ENCODE data around the gene RAB7B.

RAB7B gene

GRCh38 chr1:205945069-205945468, 58.1 kb downstream of the RAB7B start:
- DNase-seq, result no peak

- DNase-seq, result no peak
Observed at GRCh38 chr1:205944525-205944924, 58.7 kb downstream of the RAB7B start.

GRCh38 chr1:205943245-205943644, 60.0 kb downstream of the RAB7B start, which contains the start of gene SLC26A9:
TSS of gene SLC26A9 (minus strand) at chr1:205943456. CDS start at chr1:205935820, 7,636 bp downstream.
- no peak for DNase-seq

GRCh38 chr1:205942631-205943159, 60.5 kb downstream of the RAB7B start:
- no peak for DNase-seq

DNA sequence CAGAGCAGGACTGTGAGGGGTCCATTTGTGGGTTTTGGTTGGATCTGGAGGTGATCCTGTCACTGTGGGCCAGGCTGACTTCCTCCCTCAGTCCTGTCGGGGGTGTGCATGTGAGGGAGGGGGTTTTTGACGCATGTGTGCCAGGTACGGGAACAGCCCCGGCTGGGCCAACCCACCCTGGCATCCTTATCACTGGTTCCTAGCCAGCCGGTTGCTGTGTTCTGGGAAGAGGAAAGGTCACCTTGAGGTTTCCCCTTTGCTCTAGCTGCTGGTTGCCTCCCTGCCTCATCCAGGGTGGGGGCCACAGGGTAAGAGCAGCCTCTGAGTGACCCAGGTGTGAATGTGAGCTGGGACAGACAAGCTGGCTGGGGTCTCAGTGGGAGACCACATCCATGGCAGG, 62.5 kb downstream of the RAB7B start:
- DNase-seq, result no peak

GRCh38 chr1:205939690-205940330, 63.4 kb downstream of the RAB7B start:
- DNase-seq, result no peak

DNA sequence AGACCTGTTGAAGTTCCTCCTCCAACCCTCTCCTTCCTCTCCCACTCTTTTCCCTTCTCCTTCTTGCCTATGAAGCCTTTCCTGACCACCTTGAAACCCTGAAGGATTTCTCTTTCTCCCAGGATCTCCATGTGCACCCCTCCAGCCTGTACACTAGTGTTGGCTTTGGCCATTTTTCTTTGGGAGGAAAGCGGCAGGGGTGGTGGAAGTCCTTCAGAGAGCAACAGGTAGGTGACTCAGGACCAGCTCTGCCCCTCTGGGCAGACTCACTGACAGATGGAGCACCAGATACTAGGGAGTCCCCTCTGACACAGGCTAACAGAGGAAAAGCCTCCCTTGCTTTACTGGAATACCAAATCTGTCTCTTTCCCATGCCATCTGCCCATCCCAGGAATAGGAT, 64.5 kb downstream of the RAB7B start:
- DNase-seq, result no peak

DNA sequence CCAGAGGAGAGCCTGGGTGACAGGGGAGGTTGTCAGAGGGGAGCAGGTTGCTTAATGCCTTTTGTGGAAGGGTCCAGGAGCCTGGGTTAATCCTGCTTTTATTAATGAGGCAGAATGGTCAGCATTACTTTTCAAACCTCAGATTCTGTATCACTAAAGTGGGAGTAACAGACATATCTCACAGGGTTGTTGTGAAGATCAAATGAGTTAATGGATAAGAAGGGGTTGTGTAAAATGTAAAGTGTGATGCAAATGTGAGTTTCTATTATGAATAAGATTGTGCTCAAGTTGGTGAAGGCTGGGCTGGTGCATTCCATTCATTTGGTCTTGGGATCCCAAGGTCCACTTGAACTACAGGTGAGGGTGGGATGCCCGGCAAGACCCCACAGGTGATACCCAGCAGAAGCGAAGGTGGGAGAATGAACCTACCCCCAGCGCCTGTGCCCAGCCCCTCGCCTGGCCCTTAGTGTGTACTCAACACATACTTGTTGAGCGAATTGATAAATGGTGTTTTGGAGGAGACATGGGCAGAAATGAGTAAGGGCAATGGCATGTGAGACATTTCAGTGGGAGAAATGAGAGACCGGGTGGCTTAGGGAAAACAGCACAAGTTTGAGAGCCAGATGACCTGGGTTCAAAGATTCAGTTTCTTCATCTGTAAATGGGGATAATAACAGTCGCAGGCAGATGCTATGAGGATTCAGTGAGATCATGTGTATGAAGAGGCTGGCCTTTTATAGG, 66.2 kb downstream of the RAB7B start:
- no peak for DNase-seq

GRCh38 chr1:205936311-205936710, 66.9 kb downstream of the RAB7B start:
- DNase-seq, result no peak

DNA sequence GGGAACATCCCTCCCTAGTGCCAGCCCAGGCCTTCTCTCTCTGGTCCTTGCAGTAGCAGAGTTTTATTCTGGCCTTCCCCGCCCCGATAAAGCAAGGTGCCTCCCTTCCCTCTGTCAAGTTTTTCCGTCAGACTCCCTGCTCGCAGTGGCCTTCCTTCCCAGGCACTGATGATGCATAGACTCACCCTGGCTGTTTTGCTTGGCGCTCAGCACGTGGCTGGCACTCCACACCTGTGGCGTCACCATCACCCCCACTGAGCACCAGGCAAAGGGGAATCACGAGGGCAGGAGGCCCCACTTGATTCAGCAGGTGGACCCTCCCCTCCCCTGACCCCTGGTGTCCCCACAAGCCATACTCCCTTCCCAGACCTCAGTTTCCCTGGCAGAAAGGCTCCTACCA, 67.3 kb downstream of the RAB7B start:
- DNase-seq, result no peak

GRCh38 chr1:205934788-205935187, 68.4 kb downstream of the RAB7B start:
- DNase-seq, result no peak

DNA sequence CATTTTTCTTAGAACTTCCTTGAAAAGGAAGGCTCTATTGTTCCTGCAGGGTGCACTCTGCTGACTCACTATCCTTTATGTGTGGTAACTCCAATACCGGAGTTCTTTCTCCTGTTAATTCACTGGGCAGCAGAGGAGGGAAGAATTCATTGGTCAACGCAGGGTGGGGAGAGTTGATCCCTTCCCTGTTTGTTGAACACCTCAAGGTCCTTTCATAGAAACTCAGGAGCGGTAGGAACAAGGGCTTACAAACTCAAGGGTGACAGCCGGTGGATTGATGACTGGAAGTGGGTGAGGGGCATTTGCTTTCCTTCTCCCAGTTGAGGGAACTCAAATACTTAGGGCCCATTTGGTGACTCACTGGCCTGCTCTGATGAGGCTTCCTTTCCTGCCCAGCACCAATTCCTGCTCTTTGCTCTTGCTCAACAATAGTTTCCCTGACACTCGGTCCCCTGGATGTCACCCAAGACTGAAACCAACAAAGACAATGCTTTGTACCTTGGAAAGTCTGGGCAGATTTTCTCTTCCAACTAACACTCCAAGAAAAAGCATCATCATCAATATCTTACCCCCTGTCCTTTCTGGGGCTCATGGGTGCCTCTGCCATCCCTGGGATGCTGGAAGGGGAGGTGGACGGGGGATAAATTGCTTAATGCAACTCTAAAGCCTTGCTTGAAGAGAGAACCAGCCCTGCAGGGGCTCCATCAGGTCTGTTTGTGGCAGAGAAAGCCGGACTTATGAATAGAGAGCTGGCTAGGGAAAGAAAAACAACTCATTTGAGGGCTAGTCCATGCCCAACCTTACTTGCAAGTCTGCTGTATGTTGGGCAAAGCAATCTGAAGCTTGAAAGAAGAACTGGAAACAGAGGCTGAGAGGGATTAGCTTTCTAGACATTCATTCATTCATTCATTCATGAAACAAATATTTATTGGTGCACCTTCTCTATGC, 69.2 kb downstream of the RAB7B start:
- peak; percentile 39 to 54 for DNase-seq

GRCh38 chr1:205932776-205933175, 70.4 kb downstream of the RAB7B start:
- DNase-seq, result no peak

GRCh38 chr1:205930799-205931281, 72.4 kb downstream of the RAB7B start:
- peak in 1 of 2 donors; percentile 13 for DNase-seq

DNA sequence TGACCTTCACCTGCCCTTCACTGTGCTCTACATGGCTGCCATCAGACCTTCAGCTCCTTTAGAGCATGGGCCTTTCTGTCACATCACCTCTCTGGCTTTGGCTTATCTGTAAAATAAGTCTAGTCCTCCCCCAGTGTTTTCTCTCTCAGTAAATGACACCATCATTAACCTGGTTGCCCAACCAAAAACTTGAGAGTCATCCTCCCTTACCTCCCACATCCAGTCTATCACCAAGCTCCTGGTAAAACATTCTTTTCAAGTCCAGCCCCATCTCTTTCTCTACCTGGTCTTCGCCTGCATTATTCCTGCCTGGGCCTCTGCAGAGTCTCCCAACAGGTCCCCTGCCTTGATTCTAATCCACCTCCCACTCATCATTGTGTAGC, 73.0 kb downstream of the RAB7B start:
- no peak for DNase-seq

DNA sequence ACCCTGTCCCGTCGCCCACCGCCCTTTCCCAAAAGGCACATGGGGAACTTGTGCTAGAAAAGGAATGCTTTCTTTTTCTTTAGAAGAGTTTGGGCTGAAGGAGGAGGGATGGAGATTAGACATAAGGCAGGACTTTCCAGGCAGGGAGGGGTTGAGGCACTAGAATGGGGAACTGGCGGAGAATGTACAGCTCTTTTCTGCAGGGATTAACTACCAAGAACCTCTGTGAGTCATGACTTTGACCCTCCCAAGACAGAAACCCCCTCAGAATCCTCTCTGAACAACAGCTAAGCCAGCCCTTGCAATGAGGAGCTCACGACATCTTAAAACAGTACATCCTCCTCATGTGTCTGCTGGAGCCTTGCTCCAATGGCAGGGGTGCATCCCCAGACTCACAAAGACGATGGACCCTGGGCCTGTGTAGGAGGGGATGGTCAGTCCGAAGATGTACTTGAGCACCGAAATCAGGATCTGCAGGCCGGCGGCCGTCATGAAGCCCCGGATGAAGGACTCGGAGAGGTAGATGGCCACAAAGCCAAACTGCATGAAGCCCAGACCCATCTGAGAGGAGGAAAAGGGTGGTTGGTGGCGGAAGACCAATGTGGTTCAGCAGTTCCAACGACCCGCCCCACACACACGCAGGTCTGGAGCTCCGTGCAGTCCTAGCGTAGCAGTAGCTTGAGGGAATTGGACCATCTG, 73.5 kb downstream of the RAB7B start:
- DNase-seq, result no peak

GRCh38 chr1:205928317-205928716, 74.9 kb downstream of the RAB7B start:
- DNase-seq, result peak; percentile 82 to 96

- no peak for DNase-seq
Observed at GRCh38 chr1:205927676-205928075, 75.5 kb downstream of the RAB7B start.

DNA sequence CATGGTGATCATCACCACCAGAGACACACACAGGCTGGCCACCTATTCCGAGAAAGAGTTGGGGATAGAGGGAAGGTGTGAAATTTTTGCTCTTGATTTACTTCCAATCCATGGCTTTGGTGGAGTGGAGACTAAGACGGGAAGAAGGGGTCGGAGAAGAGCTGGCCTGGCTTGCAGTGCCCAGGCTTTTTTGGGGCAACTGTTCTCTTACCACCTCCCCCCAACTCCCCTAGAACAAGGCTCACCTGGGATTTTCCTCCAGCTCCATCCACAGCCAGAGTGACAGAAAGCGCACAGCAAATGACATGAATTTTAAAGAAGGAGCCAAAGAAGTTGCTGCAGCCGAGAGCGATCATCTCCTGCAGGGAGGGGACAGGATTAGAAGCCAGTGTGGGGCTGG, 75.9 kb downstream of the RAB7B start:
- DNase-seq, result no peak
